ENCODE results near the gene PCGF1.
A peak's percentile ranks its signal among the peaks of the same experiment; 100 is the strongest.
"Not testable (repeated sequence)": the region's sequence is repeated elsewhere in the genome, so short reads cannot be mapped to it uniquely, and the experiment has no call there.

The PCGF1 gene

GRCh38 chr2:74471332-74472065, 36.0 kb downstream of the PCGF1 start:
- DNase-seq = no peak

- not testable (repeated sequence) for DNase-seq
Measured at GRCh38 chr2:74470742-74471141, 36.8 kb downstream of the PCGF1 start.

- DNase-seq = no peak
Measured at GRCh38 chr2:74464406-74464805, 43.1 kb downstream of the PCGF1 start.

- no peak for DNase-seq
Measured at GRCh38 chr2:74462786-74463105, 44.7 kb downstream of the PCGF1 start.

GRCh38 chr2:74462054-74462785, 45.3 kb downstream of the PCGF1 start:
- DNase-seq = no peak

GRCh38 chr2:74461187-74462053, 46.1 kb downstream of the PCGF1 start:
- DNase-seq = no peak

GRCh38 chr2:74460187-74460586, 47.3 kb downstream of the PCGF1 start:
- not testable (repeated sequence) for DNase-seq

GRCh38 chr2:74459503-74460118, 47.9 kb downstream of the PCGF1 start:
- not testable (repeated sequence) for DNase-seq

GRCh38 chr2:74458938-74459363, 48.5 kb downstream of the PCGF1 start:
- no peak for DNase-seq

- DNase-seq = peak; percentile 100
Measured at GRCh38 chr2:74458132-74458937, 49.2 kb downstream of the PCGF1 start, which contains the start of gene WBP1. TSS of gene WBP1 (plus strand) at chr2:74458438. CDS start at chr2:74458603, 165 bp downstream.

GRCh38 chr2:74457549-74458131, 49.9 kb downstream of the PCGF1 start:
- peak in 1 of 2 donors; percentile 28 for DNase-seq

GRCh38 chr2:74457129-74457548, 50.4 kb downstream of the PCGF1 start:
- DNase-seq = no peak

All from inflammatory macrophage (primary cell).